Endometrial microvascular endothelial cells (primary cell): ENCODE measurements around the gene APOD. TPM values are rescaled to one million over a fixed set of nuclear protein-coding genes. Genes with fewer than 3 reads are reported as not detected.

Experiments
- in situ Hi-C: cut with HindIII; loops from 2 replicates; pipeline ENCODE4 v1.10.0; 2017; ENCODE audit warnings: low sequenced_read_pairs, low pct_unique_long_range_greater_than_20kb; ENCODE audit errors: inconsistent ontology term
- total RNA-seq: library from RNA; depleted of rRNA; stranded (reverse); fragments of >200 nt; gene quantifications from one replicate; pipeline ENCODE4 v1.2.3, GENCODE V29; 2015; ENCODE audit errors: inconsistent ontology term

APOD gene
- total RNA-seq, 1 donor from 2014 or later = 6.4 TPM

DNA sequence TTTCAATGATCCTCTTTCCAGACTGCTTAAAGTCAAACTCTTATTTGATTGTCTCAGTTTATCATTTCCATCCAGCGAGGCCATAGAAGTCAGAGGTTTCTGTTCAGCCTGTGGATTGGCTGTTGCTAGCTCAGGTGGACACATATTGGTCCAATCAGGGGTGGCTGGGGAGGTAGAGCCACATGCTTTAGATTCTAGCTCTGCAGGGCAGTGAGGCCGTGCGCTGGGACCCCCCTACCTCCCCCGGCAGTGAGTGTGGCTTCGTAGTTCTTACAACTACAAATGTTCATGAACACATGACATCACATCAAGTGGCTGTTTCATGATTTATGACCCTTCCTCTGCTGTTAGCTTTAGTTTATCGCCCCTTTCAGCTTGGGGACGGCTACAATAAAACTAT is 18.0 kb downstream of the APOD start:
- in situ Hi-C loops = no loop called here

DNA sequence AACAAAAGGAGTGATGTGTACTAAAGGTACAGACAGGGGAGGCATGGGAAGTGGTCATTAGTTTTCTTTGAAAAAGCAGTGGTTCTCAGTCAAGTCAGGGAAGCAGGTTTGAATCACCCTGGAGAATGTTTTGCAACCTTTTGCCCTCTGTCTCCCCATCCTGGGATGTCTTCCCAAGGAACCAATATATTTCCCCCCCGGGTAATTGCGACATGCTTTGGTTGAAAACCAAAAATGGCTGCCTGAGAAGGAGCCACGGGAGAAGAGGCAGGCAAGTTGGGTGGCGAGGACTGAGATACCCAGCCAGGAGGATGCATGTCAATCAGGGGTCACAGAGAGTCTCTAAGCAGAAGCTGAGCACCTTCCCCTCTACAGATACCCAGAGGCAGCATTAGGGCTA is 20.4 kb downstream of the APOD start:
- in situ Hi-C loops = no loop called here

DNA sequence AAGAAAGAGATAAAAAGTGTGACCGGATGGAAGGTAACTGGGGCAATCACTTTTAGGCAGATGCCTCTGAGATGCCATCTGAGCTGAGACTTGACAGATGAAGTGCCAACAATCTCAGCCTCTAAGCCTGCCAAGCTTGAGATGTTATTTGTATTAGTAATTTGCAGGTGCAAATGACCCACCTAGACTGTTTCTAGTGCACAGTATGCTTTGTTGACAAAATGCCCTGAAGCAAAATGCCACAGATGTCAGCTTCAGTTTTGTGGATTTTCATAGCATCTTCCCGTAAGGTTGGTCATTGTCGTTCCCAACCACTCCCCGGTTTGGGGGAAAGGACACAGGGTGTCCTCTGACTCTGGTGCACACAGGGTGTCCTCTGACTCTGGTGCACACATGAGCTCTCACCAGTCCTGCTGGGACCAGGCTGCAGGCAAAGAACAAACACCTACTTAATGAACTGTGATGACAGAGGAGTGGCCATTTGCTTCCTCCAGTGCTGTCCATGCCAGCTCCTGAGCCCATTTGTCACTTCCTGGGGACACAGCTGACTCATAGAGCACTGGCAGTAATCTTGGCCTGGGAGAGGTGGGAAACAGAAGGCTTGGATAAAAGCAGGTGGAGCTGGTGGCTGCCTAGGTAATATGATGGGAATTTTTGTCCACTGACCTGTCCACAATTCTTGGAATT is 23.9 kb downstream of the APOD start:
- in situ Hi-C loops = no loop called here

DNA sequence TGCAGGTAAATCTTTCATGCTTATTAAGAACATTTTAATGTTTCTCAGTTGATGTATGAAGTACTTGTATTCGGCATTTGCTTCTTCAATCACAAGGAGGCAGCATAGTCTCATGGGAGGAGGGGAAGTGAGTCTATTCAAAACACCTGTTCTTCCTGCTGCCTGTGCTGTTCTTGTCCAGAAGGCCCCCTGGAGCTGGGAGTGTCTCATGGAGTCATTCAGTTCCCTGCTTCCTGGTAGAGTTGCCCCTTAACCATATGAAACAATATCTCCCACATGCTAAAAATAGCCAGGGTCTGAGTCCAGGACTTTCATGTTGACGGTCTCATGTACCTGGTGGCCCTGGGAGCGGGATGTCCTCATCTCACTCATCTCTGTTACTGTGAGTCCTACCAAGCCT is 25.1 kb downstream of the APOD start:
- in situ Hi-C loops = no loop called here

DNA sequence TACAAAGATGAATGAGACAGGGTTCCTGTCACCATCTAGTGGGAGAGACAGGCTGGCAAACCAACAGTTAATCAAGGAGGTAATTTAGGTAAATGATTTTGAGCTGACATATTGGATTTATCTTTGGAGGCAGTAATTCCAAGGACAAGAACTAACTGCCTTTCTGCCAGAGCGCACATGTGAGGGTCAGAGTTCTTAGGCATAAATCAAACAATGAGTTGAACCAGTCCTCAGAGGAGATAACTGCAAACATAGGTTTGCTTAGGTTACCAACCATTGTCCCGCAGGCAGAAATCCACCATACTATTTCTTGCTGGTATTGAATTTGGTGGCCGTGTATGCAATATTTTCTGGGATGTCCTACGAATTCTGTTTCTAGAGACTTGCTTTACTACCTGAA is 26.4 kb downstream of the APOD start:
- in situ Hi-C loops = no loop called here

DNA sequence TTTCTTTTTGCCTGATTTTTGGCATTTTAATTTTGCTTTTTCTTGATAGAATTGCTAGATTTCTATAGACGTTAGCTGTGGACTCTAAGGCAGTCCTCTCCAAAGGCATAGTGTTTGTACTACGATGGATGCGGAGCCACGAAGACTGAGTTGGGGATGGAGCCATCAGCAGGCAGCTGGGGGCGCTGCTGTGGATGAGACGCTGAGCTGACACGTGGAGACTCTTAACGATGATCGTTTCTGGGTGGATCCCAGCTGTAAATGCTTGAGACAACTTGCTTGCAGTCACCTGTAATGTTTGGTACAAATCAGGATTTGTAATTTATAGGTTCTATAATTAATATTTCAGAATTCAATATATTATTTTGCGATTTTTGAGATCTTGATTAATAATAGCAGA is 27.4 kb downstream of the APOD start:
- in situ Hi-C loops = no loop called here

DNA sequence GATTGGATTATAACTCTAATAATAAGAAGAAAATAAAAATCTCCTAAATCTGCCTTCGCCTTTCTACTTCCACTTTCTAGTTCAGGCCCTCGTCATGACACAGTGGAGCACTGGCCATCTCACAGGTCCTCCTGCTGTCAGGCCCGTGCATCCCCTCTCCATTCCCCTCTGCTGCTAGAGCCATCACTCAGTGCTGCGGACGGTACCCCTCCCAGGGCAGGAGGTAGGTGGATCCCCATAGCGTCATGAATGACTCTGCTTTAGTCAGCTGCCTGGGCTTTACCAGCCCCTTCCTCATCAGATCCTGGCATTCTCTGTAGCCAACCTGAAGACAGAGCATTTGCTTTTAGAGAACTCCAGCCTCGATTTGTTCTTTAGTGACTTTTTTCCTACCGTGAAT is 28.6 kb downstream of the APOD start:
- in situ Hi-C loops = no loop called here

DNA sequence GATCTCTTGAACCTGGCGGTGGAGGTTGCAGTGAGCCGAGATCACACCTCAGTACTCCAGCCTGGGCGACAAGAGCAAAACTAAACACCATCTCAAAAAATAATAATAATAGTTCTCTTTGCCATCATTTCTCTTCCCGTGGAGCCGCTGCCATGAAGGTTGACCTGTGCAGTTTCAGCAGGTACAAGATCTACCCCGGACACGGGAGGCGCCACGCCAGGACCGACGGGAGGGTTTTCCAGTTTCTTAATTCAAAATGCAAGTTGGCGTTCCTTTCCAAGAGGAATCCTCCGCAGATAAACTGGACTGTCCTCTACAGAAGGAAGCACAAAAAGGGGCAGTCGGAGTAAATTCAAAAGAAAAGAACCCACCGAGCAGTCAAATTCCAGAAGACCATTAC is 29.3 kb downstream of the APOD start:
- in situ Hi-C loops = no loop called here

DNA sequence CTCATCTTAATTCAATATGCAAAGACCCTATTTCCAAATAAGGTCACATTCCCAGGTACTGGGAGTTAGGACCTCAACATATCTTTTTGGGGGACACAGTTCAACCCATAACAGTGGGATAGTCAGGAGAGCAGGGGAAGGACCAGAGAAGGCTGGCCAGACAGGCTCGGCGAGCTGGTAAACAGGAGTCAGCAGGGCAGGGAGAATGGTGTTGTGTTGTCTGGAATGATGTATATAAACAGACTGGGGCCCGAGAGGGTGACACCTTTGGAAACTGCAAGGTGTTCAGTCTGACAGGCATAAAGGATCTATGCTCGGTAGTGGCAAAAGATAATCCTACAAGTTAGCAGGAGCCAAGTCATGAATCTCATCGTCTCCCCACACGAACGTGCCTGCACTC is 30.5 kb downstream of the APOD start:
- in situ Hi-C loops = no loop called here

DNA sequence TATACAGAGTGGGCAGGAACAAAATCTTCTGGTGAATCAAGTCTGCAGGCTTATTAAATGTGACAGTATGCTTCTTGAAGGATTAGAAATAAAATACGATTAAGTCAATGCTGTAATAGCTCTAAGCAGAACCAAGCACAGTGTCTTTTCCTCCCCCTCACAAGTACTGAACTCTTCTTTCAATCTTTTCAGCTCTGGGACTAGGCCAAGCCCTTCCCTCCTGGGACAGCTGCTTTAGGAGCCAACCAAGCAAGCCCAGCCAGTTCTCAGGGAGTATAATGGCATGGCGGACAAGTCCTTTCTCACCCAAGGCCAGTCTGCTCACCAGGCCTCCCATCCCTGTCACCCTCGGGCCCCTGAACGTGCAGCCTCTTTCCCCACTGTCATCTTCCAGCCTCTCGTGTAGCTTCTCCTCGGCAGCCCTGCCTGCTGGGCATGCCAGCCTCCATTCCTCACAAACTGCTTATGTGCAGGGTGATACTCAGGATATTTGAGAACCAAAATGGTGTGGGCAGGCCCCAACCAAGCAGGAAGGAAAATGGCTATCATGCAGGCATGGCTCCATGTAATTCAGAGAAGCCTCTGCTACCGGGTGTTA is 32.3 kb downstream of the APOD start:
- in situ Hi-C loops = no loop called here

DNA sequence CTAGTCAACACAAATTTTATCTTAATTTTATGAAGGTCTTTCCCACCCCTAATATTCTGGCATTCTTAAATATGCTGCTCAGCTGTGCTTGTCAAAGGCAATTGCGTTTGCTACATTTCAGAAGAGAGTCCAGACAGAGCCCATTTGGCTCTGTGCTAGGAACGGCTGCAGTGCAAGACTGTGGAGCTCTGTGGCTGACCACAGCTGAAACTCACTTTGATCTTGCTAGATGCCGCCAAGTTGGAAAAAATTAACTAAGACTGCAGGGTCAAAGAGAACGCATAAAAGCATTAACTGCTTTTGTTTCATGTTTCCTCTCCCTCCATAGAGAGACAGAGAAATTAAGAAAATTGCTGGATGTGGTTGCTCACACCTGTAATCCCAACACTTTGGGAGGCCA is 33.0 kb downstream of the APOD start:
- in situ Hi-C loops = no loop called here

DNA sequence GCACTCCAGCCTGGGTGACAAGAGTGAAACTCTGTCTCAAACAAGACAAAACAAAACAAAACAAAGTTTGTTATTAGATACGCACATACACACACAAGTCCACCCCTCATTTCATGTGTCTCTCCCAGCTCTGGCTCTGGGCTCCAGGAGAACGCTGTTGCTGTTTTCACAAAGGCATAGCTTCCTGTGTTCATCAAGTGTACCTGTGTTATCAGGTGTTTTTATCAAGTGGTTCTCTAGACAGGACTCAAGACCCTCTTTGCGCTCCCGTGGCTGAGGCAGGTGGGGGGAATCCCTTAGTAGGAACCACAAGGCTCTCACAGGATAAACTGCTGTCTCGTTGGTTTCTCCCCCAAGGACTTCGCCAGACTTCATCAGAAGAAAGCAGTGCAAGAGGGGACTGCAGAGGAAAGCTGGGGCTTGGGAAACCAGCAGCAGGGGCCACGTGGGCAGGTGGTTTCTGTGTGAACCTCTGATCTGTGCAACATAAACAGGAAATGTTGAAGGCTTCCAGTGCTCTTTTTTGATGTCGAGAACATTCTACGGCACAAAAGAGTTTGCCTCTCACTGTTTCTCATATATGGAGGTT is 33.7 kb downstream of the APOD start:
- in situ Hi-C loops = no loop called here

DNA sequence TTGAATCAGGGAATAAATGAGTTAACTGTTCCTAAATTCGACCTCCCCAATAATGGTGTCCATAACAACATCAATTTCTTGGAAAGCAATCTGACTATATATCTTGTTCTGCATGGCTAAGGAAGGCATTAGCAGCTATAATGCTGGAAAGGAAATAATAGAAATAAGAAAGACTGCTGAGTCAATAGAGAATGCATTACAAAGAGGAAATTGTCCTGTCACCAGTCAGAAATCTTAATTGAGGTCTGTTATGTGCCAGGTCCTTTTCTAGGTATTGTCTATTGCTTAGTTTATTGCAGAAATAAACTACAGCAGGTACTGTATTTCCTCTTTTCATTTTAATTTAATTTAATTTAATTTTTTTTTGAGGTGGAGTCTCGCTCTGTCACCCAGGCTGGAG is 34.8 kb downstream of the APOD start:
- in situ Hi-C loops = no loop called here

DNA sequence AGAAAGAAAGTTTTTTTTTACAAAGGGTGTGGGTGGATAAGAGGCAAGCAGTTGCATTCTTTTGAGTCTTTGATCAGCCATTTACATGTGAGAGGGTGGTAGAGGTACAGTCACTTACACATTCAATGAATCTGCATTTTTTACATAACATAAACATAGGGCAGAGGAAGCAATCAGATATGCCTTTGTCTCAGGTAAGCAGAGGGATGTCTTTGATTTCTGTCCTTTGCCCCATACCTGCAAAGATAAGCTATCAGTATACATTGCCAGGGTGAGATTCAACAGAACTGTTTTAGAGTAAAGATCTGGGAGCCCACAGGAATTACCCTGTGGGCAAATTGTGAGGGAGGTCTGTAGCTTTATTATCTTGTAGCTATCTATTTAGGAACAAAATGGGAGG is 35.2 kb downstream of the APOD start:
- in situ Hi-C loops = no loop called here

DNA sequence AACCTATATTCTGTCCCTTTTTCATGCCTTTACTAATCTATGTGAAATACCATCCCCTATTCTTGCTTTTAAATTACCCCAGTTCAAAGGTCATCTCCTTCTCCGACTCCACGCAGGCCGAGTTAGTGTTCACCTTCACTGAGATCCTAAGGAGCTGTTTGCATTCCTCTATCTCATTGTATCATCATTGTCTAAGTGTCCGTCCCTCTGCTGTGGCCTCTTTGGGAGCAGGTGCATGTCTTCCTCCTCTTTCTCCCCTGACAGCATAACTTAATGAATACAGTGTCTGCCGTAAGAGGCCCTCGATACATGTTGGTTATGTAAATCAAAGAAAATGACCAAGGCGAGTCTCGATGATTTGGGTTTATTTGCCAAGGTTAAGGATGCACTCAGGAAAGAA is 35.7 kb downstream of the APOD start:
- in situ Hi-C loops = no loop called here

DNA sequence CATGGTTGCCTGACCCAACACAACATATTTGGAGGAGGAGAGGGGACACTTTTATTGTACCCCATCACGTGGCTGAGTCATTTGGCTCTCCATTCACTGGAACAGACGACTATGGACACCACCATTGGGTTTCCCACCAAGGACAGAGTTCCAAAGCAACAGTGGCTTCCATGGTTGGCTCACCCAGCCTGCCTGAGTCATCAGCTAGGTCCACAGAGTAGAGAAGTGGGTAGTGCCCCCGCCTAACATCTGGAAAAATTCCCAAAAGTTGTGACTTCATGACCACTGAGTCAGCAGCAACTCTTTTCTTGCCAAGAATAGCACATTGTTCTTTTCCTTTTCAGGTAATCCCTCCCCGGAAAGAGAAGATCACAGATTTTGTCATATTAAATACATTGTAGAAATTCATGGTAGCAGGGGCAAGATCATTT is 37.6 kb downstream of the APOD start:
- in situ Hi-C loops = no loop called here

DNA sequence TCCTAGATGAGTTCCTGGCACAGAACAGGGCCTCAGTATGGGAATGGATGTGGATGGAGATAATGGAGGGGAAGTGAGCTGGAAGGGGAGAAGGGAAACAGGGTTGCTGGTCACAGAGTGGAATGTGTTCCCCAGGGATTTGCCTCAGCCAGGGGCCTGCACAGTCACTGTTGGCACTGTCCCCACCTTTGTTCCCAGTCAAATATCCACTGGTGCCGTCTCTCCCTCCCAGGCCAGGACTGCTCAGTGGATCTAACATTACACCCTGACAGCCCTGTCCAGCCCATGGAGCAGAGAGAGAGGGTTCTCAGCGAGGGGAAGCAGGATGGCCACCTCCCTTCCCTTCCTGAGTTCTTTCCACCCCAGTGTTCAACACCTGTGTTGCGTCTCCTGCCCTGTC is 39.1 kb downstream of the APOD start:
- in situ Hi-C loops = no loop called here

DNA sequence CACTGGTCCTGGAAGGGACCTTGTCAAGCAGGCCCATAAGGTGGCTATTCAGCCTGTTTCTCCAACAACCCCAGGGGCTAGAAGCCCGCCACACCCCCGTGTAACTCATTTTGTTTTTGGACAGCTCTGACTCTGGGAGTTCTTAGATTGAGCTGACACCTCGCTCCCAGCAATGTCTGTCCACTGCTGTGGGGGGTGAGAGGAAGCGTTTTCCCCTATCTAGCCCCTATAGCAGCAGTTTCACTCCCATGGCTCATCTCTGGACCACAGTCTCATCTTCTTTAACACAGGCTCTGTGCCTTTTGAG is 39.6 kb downstream of the APOD start:
- in situ Hi-C loops = no loop called here

DNA sequence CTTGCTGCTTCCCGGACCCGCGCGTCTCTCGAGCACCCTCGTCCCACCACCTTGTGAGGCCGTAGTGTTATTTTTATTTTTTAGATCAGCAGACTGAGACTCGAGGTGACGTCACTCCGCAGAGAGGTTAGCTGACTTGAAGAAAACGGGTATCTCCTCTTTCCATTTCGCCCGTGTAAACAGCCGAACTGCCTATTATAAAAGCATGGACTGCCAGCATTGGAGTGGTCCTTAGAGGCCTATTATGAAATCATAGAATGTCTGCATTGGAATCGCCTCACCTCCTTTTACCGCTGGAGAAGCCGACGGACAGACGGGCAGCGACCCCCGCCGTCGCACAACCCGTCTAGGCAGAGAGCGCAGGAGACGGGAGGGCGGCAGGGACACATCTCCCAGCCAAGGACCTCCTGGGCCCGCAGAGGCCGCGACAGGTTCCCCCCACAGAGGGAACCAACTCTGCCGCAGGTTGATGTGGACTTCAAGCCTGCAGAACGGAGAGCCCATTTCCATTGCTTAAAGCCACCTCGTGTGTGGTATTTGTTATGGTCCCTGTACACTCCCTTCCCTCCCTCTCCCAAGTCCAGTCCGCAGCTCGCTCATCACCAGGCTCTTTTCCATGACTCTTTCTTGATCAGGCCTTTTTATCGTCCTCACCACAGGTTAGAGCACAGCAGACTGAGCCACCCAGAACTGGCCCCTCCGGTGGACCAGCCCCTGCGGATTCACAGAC is 40.1 kb downstream of the APOD start:
- in situ Hi-C loops = no loop called here
